ENCODE results near the gene TRIM38. TPM values are rescaled to one million over a fixed set of nuclear protein-coding genes. Genes with fewer than 3 reads are reported as not detected.

Gene TRIM38
- total RNA-seq, 1 experiment from 2014 or later: 0.70 TPM

DNA sequence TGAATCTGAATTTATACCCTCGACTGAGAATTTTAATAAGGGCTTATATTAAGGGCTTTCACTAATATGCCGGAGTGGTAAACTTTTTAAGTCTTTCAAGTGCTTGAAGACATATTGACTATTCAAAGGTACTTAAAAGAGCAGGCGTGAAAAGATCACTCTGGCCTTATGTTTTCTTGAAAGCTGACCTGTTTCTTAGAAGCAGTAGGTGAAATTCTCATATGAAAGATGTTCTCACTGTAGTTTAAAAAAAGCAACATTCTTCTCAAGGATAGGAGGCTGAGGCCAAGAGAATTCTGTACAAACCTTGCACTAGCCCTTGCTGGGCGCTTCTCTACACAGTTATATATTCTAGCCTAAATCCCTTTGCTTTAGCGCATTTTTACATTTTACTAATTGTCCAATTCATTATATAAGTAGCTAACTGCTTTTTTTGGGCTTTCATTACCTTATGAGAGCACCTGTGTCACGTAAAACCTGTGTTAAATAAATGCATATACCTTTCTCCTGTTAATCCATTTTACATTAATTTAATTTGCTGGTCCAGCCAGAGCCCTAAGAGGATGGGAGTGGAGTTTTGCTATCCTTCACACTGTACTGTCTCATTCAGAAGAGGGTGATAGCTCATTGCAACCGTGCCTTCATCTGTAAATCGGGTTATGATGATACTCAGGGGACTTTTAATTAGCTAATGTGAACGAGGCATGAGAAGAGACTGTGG is 65.0 kb downstream of the TRIM38 start:
- POLR2A ChIA-PET: interaction anchor here (0.6 to 3.3 kb wide), 4 partner anchors 97 to 1867 kb away, joined by 3 to 45 read pairs (median 3); a partner anchor contains a TSS
- CTCF ChIA-PET: no interaction called here
- DNase-seq: no peak
- Histone ChIP-seq H3K4me3 (ENCODE audit: low read depth, low read length) (peak overlapping the region; percentile 17; the same call in 1 of the 2 replicates), H3K9me3 (no peaks in the 10 kb centered on the region), H3K36me3 (ENCODE audit: control insufficient read depth, insufficient read depth, low read length) (no peaks in the 10 kb centered on the region), H3K27me3 (replicated peaks; ENCODE audit: control insufficient read depth, insufficient read depth, low read length) (no peaks in the 10 kb centered on the region), H3K4me1 (peaks cover 18% of the 10 kb centered on the region; the same call in 1 of the 2 replicates)
- Mint-ChIP-seq H3K27ac (ENCODE audit: unreplicated experiment) (peak overlapping the region; percentile 100), H3K9me3 (ENCODE audit: unreplicated experiment) (no peaks in the 10 kb centered on the region), H3K27me3 (ENCODE audit: insufficient read depth, unreplicated experiment) (peaks cover 4% of the 10 kb centered on the region), H3K4me1 (ENCODE audit: low read depth, unreplicated experiment) (peaks cover 35% of the 10 kb centered on the region), H3K36me3 (ENCODE audit: insufficient read depth, unreplicated experiment) (peaks cover 66% of the 10 kb centered on the region), H3K4me3 (ENCODE audit: unreplicated experiment) (peak overlapping the region; percentile 85)
- TF ChIP-seq, protein P1, sequence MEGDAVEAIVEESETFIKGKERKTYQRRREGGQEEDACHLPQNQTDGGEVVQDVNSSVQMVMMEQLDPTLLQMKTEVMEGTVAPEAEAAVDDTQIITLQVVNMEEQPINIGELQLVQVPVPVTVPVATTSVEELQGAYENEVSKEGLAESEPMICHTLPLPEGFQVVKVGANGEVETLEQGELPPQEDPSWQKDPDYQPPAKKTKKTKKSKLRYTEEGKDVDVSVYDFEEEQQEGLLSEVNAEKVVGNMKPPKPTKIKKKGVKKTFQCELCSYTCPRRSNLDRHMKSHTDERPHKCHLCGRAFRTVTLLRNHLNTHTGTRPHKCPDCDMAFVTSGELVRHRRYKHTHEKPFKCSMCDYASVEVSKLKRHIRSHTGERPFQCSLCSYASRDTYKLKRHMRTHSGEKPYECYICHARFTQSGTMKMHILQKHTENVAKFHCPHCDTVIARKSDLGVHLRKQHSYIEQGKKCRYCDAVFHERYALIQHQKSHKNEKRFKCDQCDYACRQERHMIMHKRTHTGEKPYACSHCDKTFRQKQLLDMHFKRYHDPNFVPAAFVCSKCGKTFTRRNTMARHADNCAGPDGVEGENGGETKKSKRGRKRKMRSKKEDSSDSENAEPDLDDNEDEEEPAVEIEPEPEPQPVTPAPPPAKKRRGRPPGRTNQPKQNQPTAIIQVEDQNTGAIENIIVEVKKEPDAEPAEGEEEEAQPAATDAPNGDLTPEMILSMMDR (IDR thresholded peaks at IDR 0.05; ENCODE audit: insufficient read depth in 1 of 2, low read depth in 1 of 2, low read length in 1 of 2, severe bottlenecking in 1 of 2, unreplicated experiment in 1 of 2): no peak
- intact Hi-C loops (cut with micrococcal nuclease; ENCODE audit: unreplicated experiment): loop anchor here (1.0 to 10.0 kb wide), 7 partner anchors 77 to 1865 kb away; a partner anchor contains a TSS
- TSS peak; percentile 65 for BruUV-seq (replicated peaks)

DNA sequence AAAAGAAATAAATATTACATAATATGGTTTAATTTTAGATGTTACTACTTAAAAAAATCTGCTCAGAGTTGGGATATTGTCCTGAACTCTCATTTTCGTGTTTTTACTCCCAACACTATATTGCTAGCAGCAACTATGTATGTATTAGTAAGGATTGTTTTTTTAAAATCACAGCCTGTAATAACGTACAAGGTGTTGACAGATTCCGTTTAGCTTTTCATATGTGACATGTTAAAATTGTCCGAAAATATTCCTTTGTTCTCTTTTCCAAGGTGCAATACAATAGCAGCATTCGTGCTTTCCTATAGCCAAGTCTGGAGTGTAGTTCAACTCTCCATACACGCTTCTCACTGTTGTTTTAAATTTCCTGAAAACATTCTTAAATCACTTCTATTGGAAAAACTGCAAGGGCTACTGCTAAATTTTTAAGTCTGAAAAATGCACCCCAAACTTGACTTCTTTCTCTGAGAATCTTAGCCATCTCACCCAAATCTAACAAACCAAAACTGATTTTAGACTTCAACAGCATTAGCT is 65.7 kb downstream of the TRIM38 start:
- H3K9me3 Mint-ChIP-seq (ENCODE audit: unreplicated experiment): no peaks in the 10 kb centered on the region
- ChIA-PET CTCF (no interaction called here), POLR2A (no interaction called here)
- Histone ChIP-seq H3K4me3 (ENCODE audit: low read depth, low read length) (no peak overlapping the region), H3K27me3 (replicated peaks; ENCODE audit: control insufficient read depth, insufficient read depth, low read length) (no peaks in the 10 kb centered on the region), H3K4me1 (peaks cover 18% of the 10 kb centered on the region; the same call in 1 of the 2 replicates), H3K36me3 (ENCODE audit: control insufficient read depth, insufficient read depth, low read length) (no peaks in the 10 kb centered on the region), H3K9me3 (no peaks in the 10 kb centered on the region)
- TF ChIP-seq, protein P1 (IDR thresholded peaks at IDR 0.05; ENCODE audit: insufficient read depth in 1 of 2, low read depth in 1 of 2, low read length in 1 of 2, severe bottlenecking in 1 of 2, unreplicated experiment in 1 of 2): no peak
- H3K4me1 Mint-ChIP-seq (ENCODE audit: low read depth, unreplicated experiment): peaks cover 35% of the 10 kb centered on the region
- intact Hi-C loops (cut with micrococcal nuclease; ENCODE audit: unreplicated experiment): loop anchor here (5.0 to 10.0 kb wide), 5 partner anchors 169 to 1864 kb away; a partner anchor contains a TSS
- H3K27ac Mint-ChIP-seq (ENCODE audit: unreplicated experiment): peak overlapping the region; percentile 100
- peak overlapping the region; percentile 85 for H3K4me3 Mint-ChIP-seq (ENCODE audit: unreplicated experiment)
- DNase-seq: no peak
- peaks cover 72% of the 10 kb centered on the region for H3K36me3 Mint-ChIP-seq (ENCODE audit: insufficient read depth, unreplicated experiment)
- H3K27me3 Mint-ChIP-seq (ENCODE audit: insufficient read depth, unreplicated experiment): peaks cover 4% of the 10 kb centered on the region
- no TSS peak for BruUV-seq (replicated peaks)

DNA sequence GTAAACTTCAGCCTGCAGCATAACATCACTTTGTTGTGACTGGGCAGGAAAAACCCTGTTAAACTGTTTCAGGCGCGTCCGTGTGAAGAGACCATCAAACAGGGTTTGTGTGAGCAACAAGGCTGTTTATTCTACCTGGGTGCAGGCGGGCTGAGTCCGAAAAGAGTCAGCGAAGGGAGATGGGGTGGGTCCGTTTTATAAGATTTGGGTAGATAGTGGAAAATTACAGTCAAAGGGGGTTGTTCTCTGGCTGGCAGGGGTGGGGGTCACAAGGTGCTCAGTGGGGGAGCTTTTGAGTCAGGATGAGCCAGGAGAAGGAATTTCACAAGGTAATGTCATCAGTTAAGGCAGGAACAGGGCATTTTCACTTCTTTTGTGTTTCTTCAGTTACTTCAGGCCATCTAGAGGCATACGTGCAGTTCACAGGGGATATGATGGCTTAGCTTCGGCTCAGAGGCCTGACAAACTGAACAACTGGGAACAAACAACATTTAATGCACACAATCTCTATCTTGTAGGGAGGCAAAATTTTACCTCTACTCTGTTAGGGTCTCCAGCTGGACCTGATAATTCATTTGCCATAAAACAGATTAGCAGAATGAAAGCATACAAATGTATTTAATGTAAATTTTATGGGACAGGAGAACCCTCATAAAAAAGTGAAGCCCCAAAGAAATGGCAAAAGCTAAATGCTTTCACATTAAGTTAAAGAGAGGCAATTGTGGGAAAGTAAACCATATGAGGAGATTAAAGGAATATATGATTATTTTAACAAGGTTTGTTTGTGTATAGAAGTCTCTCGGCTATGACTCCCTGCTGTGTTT is 66.4 kb downstream of the TRIM38 start:
- no peak for DNase-seq
- Histone ChIP-seq H3K36me3 (ENCODE audit: control insufficient read depth, insufficient read depth, low read length) (no peaks in the 10 kb centered on the region), H3K9me3 (no peaks in the 10 kb centered on the region), H3K4me3 (ENCODE audit: low read depth, low read length) (no peak overlapping the region), H3K27me3 (replicated peaks; ENCODE audit: control insufficient read depth, insufficient read depth, low read length) (no peaks in the 10 kb centered on the region), H3K4me1 (peaks cover 18% of the 10 kb centered on the region)
- ChIA-PET POLR2A (interaction anchor here (1.3 to 4.6 kb wide), 2 partner anchors 8 to 28 kb away, joined by 4 to 56 read pairs; a partner anchor contains a TSS), CTCF (interaction anchor here (1.3 kb wide), 1 partner anchor 8 kb away, joined by 3 read pairs; a partner anchor contains a TSS)
- Mint-ChIP-seq H3K4me1 (ENCODE audit: low read depth, unreplicated experiment) (peaks cover 40% of the 10 kb centered on the region), H3K27ac (ENCODE audit: unreplicated experiment) (peak overlapping the region; percentile 100), H3K27me3 (ENCODE audit: insufficient read depth, unreplicated experiment) (peaks cover 4% of the 10 kb centered on the region), H3K4me3 (ENCODE audit: unreplicated experiment) (peak overlapping the region; percentile 26), H3K9me3 (ENCODE audit: unreplicated experiment) (no peaks in the 10 kb centered on the region), H3K36me3 (ENCODE audit: insufficient read depth, unreplicated experiment) (peaks cover 79% of the 10 kb centered on the region)
- TF ChIP-seq, protein P1 (IDR thresholded peaks at IDR 0.05; ENCODE audit: insufficient read depth in 1 of 2, low read depth in 1 of 2, low read length in 1 of 2, severe bottlenecking in 1 of 2, unreplicated experiment in 1 of 2): no peak
- intact Hi-C loops (cut with micrococcal nuclease; ENCODE audit: unreplicated experiment): loop anchor here (5.0 to 10.0 kb wide), 5 partner anchors 168 to 1863 kb away; a partner anchor contains a TSS
- BruUV-seq (replicated peaks): no TSS peak
